OCI-LY3 (cell line): ENCODE results near the gene CAPN14.

ENCODE experiments used
- CTCF ChIP-seq: fragments of 200-600, 300-600 bp; sonication (generic); IDR thresholded peaks from 2 replicates; pipeline ENCODE4 v1.5.1; 2014; ENCODE audit warnings: antibody characterized with exemption, low read length, low read depth
- EZH2phosphoT487 ChIP-seq: fragments of 200-600 bp; shearing (Covaris generic); IDR thresholded peaks from 2 replicates; pipeline ENCODE4 v1.6.1; 2018; ENCODE audit warnings: antibody characterized with exemption, mixed run types, low read depth

- no peak for TF ChIP-seq CTCF
- no peak for TF ChIP-seq EZH2phosphoT487
Measured at GRCh38 chr2:31253356-31254131, 36.2 kb upstream of the CAPN14 start.
